SU-DHL-6 (cell line): ENCODE data around the gene GNAQ.

Experiments
- H2AFZ ChIP-seq: fragments of 200-600 bp; sonication (generic); 2 replicates; pipeline ENCODE4 v1.6.1; 2014; ENCODE audit warnings: low read depth, mild to moderate bottlenecking, moderate library complexity, mixed read lengths, antibody characterized with exemption, low read length; ENCODE audit not compliant: severe bottlenecking
- H3F3A ChIP-seq: fragments of 200-600 bp; shearing (Covaris generic); 2 replicates; pipeline ENCODE4 v1.6.0; 2016; ENCODE audit warnings: antibody characterized with exemption, mild to moderate bottlenecking; ENCODE audit not compliant: insufficient read depth
- H3K27ac ChIP-seq: fragments of 200-600 bp; sonication (generic); 2 replicates; pipeline ENCODE4 v1.5.1; 2016; ENCODE audit warnings: low read depth, mild to moderate bottlenecking, low read length, moderate library complexity, mixed read lengths
- H3K27me3 ChIP-seq: fragments of 200-600 bp; sonication (generic), shearing (Covaris generic); 2 replicates; pipeline ENCODE4 v1.6.0; 2014; ENCODE audit warnings: mild to moderate bottlenecking, low read length
- H3K36me3 ChIP-seq: fragments of 200-600 bp; sonication (generic); 2 replicates; pipeline ENCODE4 v1.6.1; 2014; ENCODE audit warnings: mild to moderate bottlenecking, low read length, mixed read lengths
- H3K4me2 ChIP-seq: fragments of 300-600, 200-600 bp; shearing (Covaris generic), sonication (generic); 2 replicates; pipeline ENCODE4 v1.6.0; 2014; ENCODE audit warnings: low read length, low read depth, mild to moderate bottlenecking; ENCODE audit not compliant: poor library complexity, severe bottlenecking
- H3K4me3 ChIP-seq: fragments of 200-600 bp; sonication (generic); 2 replicates; pipeline ENCODE4 v1.5.1; 2014; ENCODE audit warnings: antibody characterized with exemption, low read length, mild to moderate bottlenecking, mixed read lengths; ENCODE audit not compliant: insufficient read depth, poor library complexity, severe bottlenecking
- H3K79me2 ChIP-seq: fragments of 200-600 bp; sonication (generic); 2 replicates; pipeline ENCODE4 v1.6.1; 2014; ENCODE audit warnings: mild to moderate bottlenecking, low read length, moderate library complexity; ENCODE audit not compliant: insufficient read depth
- H3K9ac ChIP-seq: fragments of 200-600 bp; sonication (generic); 2 replicates; pipeline ENCODE4 v1.7.0; 2014; ENCODE audit warnings: mild to moderate bottlenecking, low read length
- H3K9me2 ChIP-seq: fragments of 200-600 bp; sonication (generic); replicated peaks from 2 replicates; pipeline ENCODE4 v1.6.1; 2014; ENCODE audit warnings: low read length; ENCODE audit not compliant: insufficient read depth
- H3K9me3 ChIP-seq: fragments of 200-600 bp; sonication (generic); 2 replicates; pipeline ENCODE4 v1.6.1; 2014; ENCODE audit warnings: low read length, mixed read lengths; ENCODE audit not compliant: insufficient read depth
- H4K20me1 ChIP-seq: fragments of 200-600 bp; sonication (generic); 2 replicates; pipeline ENCODE4 v1.6.1; 2014; ENCODE audit warnings: low read depth, mild to moderate bottlenecking, antibody characterized with exemption, low read length, moderate library complexity, mixed read lengths
- EZH2phosphoT487 ChIP-seq: fragments of 200-600 bp; sonication (generic), shearing (Covaris generic); conservative IDR thresholded peaks from 2 replicates; pipeline ENCODE4 v1.6.1; 2018; ENCODE audit warnings: mild to moderate bottlenecking, antibody characterized with exemption, low read length, moderate library complexity, mixed read lengths
- TF ChIP-seq, protein P1 (sequence below): fragments of 200-600 bp; sonication (generic); IDR thresholded peaks from one replicate; pipeline ENCODE4 v1.5.1; 2017; ENCODE audit warnings: antibody characterized with exemption, mild to moderate bottlenecking, low read length, moderate library complexity; ENCODE audit not compliant: insufficient read depth, poor library complexity, severe bottlenecking

Gene GNAQ

DNA sequence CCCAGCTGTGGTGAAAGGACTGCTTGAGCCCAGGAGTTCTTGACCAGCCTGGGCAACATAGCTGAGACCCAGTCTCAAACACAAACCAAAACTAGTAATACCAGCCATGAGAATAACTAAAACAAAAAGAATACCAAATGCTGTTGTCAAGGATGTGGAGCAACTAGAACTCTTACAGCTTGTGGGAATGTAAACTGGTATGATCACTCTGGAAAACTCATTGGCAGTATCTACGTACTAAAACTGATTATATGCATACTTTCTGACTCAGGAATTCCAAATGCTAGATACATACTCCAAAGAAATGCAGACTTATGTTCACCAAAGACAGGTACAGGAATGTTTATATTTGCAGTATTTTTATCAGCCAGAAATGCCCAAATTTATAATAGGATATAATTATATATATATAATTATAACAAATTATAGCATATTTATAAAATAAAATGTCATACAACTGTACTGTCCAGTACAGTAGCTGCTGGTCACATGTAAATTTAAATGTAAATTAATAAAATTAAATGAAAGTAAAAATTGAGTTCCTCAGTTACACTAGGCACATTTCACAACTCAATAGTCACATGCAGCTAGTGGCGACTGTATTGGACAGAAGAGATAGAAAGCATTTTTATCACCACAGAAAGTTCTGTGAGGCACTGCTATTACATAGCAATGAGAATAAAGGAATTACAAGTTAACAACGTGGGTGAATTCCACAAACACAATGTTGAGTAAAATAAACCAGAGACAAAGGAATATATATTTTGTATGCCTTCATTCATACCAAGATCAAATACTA, 118.5 kb downstream of the GNAQ start:
- H4K20me1 ChIP-seq = no peaks in the 10 kb centered on the region
- no peak overlapping the region for H3K27ac ChIP-seq
- H3K9ac ChIP-seq = no peak overlapping the region
- TF ChIP-seq EZH2phosphoT487 = no peak
- TF ChIP-seq, protein P1, sequence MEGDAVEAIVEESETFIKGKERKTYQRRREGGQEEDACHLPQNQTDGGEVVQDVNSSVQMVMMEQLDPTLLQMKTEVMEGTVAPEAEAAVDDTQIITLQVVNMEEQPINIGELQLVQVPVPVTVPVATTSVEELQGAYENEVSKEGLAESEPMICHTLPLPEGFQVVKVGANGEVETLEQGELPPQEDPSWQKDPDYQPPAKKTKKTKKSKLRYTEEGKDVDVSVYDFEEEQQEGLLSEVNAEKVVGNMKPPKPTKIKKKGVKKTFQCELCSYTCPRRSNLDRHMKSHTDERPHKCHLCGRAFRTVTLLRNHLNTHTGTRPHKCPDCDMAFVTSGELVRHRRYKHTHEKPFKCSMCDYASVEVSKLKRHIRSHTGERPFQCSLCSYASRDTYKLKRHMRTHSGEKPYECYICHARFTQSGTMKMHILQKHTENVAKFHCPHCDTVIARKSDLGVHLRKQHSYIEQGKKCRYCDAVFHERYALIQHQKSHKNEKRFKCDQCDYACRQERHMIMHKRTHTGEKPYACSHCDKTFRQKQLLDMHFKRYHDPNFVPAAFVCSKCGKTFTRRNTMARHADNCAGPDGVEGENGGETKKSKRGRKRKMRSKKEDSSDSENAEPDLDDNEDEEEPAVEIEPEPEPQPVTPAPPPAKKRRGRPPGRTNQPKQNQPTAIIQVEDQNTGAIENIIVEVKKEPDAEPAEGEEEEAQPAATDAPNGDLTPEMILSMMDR = no peak
- H3K4me2 ChIP-seq = no peak overlapping the region
- H3K9me3 ChIP-seq = no peaks in the 10 kb centered on the region
- no peaks in the 10 kb centered on the region for H3K36me3 ChIP-seq
- no peaks in the 10 kb centered on the region for H3K79me2 ChIP-seq
- no peak overlapping the region for H2AFZ ChIP-seq
- H3K27me3 ChIP-seq = no peaks in the 10 kb centered on the region
- no peak overlapping the region for H3K4me3 ChIP-seq
- no peaks in the 10 kb centered on the region for H3K9me2 ChIP-seq
- H3F3A ChIP-seq = no peaks in the 10 kb centered on the region

DNA sequence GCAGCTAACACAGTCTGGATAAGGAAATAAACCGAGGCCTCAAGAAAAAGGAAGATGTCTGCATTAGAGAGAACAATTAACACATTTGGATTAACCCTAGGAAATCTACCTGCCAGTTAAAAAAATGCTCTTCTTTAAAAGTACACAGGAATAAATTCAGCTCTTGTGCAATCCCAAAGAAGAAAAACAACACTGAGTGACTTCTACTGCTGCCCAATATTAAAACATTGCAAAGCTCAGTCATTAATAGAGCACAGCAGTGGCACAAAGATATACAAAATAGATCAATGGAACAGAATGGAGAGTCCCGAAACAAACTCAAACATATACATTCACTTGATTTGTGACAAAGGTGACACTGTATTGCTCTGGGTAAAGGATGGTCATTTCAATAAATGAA, 119.7 kb downstream of the GNAQ start:
- no peaks in the 10 kb centered on the region for H3K9me2 ChIP-seq
- no peaks in the 10 kb centered on the region for H4K20me1 ChIP-seq
- H3F3A ChIP-seq = no peaks in the 10 kb centered on the region
- no peak overlapping the region for H3K4me2 ChIP-seq
- H3K27me3 ChIP-seq = no peaks in the 10 kb centered on the region
- no peaks in the 10 kb centered on the region for H3K9me3 ChIP-seq
- no peak overlapping the region for H3K4me3 ChIP-seq
- no peak overlapping the region for H3K9ac ChIP-seq
- TF ChIP-seq, protein P1 = no peak
- no peak for TF ChIP-seq EZH2phosphoT487
- H2AFZ ChIP-seq = no peak overlapping the region
- H3K79me2 ChIP-seq = no peaks in the 10 kb centered on the region
- H3K36me3 ChIP-seq = no peaks in the 10 kb centered on the region
- H3K27ac ChIP-seq = no peak overlapping the region

DNA sequence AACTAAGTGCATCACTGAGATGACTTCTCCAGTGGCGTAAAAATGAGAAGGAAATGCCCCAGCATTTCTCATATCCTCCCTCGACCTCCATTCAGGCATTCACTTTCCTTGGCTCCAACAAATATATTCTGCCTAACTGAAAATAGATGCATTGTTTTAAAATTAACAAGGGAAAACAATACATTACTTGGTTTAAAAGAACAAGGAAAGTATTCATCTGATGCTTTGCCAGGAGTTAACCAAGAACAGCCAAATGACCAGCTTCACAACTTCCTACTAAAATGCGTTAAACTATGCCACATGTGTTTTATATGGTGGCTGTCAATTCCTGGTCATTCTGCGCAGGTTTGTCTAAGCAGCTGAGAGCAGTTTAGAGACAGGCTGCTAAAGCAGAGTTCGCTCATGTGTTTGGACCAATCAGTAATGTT, 121.4 kb downstream of the GNAQ start:
- TF ChIP-seq, protein P1 = no peak
- TF ChIP-seq EZH2phosphoT487 = no peak
- no peak overlapping the region for H3K9ac ChIP-seq
- H3K4me2 ChIP-seq = no peak overlapping the region
- no peak overlapping the region for H3K27ac ChIP-seq
- no peak overlapping the region for H3K4me3 ChIP-seq
- no peaks in the 10 kb centered on the region for H3F3A ChIP-seq
- H3K9me2 ChIP-seq = no peaks in the 10 kb centered on the region
- no peaks in the 10 kb centered on the region for H3K27me3 ChIP-seq
- H3K79me2 ChIP-seq = no peaks in the 10 kb centered on the region
- H3K9me3 ChIP-seq = no peaks in the 10 kb centered on the region
- H4K20me1 ChIP-seq = no peaks in the 10 kb centered on the region
- H2AFZ ChIP-seq = no peak overlapping the region
- no peaks in the 10 kb centered on the region for H3K36me3 ChIP-seq
